NCI-H2029 treated with DMSO at 0.1 percent for 48 hours (cell line): ENCODE results near the gene LRRC18.

Source experiments
- DNase-seq: peaks from one replicate; lab custom pipeline; 2025; lab: John Stamatoyannopoulos, UW

LRRC18 gene

GRCh38 chr10:48880016-48880705, 59.5 kb downstream of the LRRC18 start:
- DNase-seq = no peak

GRCh38 chr10:48879451-48879850, 60.2 kb downstream of the LRRC18 start:
- no peak for DNase-seq

GRCh38 chr10:48878091-48878490, 61.5 kb downstream of the LRRC18 start:
- DNase-seq = no peak

GRCh38 chr10:48872234-48872633, 67.4 kb downstream of the LRRC18 start:
- DNase-seq = no peak
